Ishikawa (cell line): ENCODE measurements around the gene GNA14.

ENCODE experiments used
- NFIC ChIP-seq: IDR thresholded peaks from 2 replicates; pipeline ENCODE4 v1.6.1; 2012
- REST ChIP-seq: IDR thresholded peaks from 2 replicates; pipeline ENCODE4 v1.6.1; 2012; ENCODE audit warnings: low read depth, mild to moderate bottlenecking
- USF1 ChIP-seq: IDR thresholded peaks from 2 replicates; pipeline ENCODE4 v1.6.1; 2012

GRCh38 chr9:77451507-77451906 is 196.6 kb downstream of the GNA14 start:
- no peak for TF ChIP-seq USF1
- no peak for TF ChIP-seq NFIC
- TF ChIP-seq REST, result no peak
